HCT116 (cell line): Measurements from ENCODE around the gene ZNF438. TPM values are rescaled to one million over a fixed set of nuclear protein-coding genes. Genes with fewer than 3 reads are reported as not detected.

Source experiments
- ATAC-seq: fragments of 200-7000 bp; cut with Tn5 transposase; 2 replicates; pipeline ENCODE4 v1.9.1; 2020; ENCODE audit warnings: mild to moderate bottlenecking, moderate library complexity
- BruUV-seq: library from RNA; stranded (reverse); fragments of 400-500 nt; replicated peaks from 2 replicates; lab custom pipeline; 2021; lab: Mats Ljungman, UMichigan
- CTCF ChIA-PET: fragments of 300-600 bp; sonication (Branson Sonifier 250); formaldehyde crosslinking; loops from one replicate; lab custom pipeline; 2021; ENCODE audit warnings: antibody characterized with exemption; lab: Charles Lee
- POLR2A ChIA-PET: fragments of 300-600, 350-600 bp; sonication (Branson Sonifier 250); formaldehyde crosslinking; loops from one replicate; lab custom pipeline; 2021; ENCODE audit warnings: antibody characterized with exemption; lab: Charles Lee
- RAD21 ChIA-PET, 2 experiments: fragments of 300-600 bp; sonication (Branson Sonifier 250); formaldehyde crosslinking; loops; one replicate each; lab custom pipeline; 2023; ENCODE audit warnings: low total read pairs in 2 of 2; ENCODE audit not compliant: uncharacterized antibody in 2 of 2, unreplicated experiment in 2 of 2, low non-redundant PET in 1 of 2; lab: Charles Lee
- DNase-seq: peaks from one replicate; pipeline ENCODE4 v3.0.0-alpha.2; 2010; ENCODE audit warnings: low read depth, low spot score
- H2AFZ ChIP-seq: fragments of 200-600 bp; shearing (Covaris generic), sonication (generic); 2 replicates; pipeline ENCODE4 v1.6.1; 2017; ENCODE audit warnings: low read depth, mixed run types, mixed read lengths, antibody characterized with exemption, low read length; ENCODE audit not compliant: poor library complexity, severe bottlenecking
- H3K27ac ChIP-seq: 2 replicates; pipeline ENCODE4 v1.5.1; 2012; ENCODE audit warnings: low read depth, low read length
- H3K27me3 ChIP-seq: fragments of 200-600 bp; sonication (generic); 2 replicates; pipeline ENCODE4 v1.6.1; 2016; ENCODE audit warnings: mixed run types, low read length, mixed read lengths; ENCODE audit not compliant: insufficient read depth
- H3K36me3 ChIP-seq, 2 experiments: fragments of 200-500 bp in 1 of 2; fragments of 200-600 bp in 1 of 2; sonication (Bioruptor generic) in 1 of 2; sonication (generic) in 1 of 2; 2 replicates each; pipeline versions ENCODE4 v1.5.1 to v1.6.1; 2014 to 2016; ENCODE audit warnings: low read length in 2 of 2, inconsistent platforms in 1 of 2, mixed read lengths in 1 of 2, mixed run types in 1 of 2; ENCODE audit not compliant: insufficient read depth in 2 of 2, control insufficient read depth in 1 of 2
- H3K4me1 ChIP-seq, 2 experiments: fragments of 200-600 bp in 1 of 2; sonication (generic) in 1 of 2; 2 replicates each; pipeline versions ENCODE4 v1.5.1 to v1.6.1; 2012 to 2017; ENCODE audit warnings: low read length in 2 of 2, inconsistent platforms in 1 of 2, mild to moderate bottlenecking in 1 of 2, mixed read lengths in 1 of 2, mixed run types in 1 of 2, moderate library complexity in 1 of 2; ENCODE audit not compliant: insufficient read depth in 2 of 2, control insufficient read depth in 1 of 2
- H3K4me2 ChIP-seq: fragments of 200-600 bp; sonication (generic); 2 replicates; pipeline ENCODE4 v1.6.1; 2017; ENCODE audit warnings: mixed run types, low read length, mixed read lengths
- H3K4me3 ChIP-seq, 2 experiments: fragments of 200-600 bp in 1 of 2; sonication (generic) in 1 of 2; replicated peaks in 1 of 2; 2 replicates each; pipeline ENCODE4 v1.5.1; 2011 to 2016; ENCODE audit warnings: low read length in 2 of 2, control low read depth in 1 of 2, low read depth in 1 of 2, mild to moderate bottlenecking in 1 of 2, mixed read lengths in 1 of 2, mixed run types in 1 of 2
- H3K79me2 ChIP-seq: fragments of 200-600 bp; sonication (generic); 2 replicates; pipeline ENCODE4 v1.6.1; 2017; ENCODE audit warnings: mild to moderate bottlenecking, mixed run types, low read length, moderate library complexity, mixed read lengths; ENCODE audit not compliant: insufficient read depth
- H3K9ac ChIP-seq: fragments of 200-600 bp; sonication (generic); 2 replicates; pipeline ENCODE4 v1.6.1; 2016; ENCODE audit warnings: low read length, mixed read lengths
- H3K9me2 ChIP-seq: fragments of 200-600 bp; sonication (generic), shearing (Covaris generic); 2 replicates; pipeline ENCODE4 v1.6.1; 2017; ENCODE audit warnings: mixed run types, mild to moderate bottlenecking, moderate library complexity; ENCODE audit not compliant: insufficient read depth
- H3K9me3 ChIP-seq, 2 experiments: fragments of 200-500 bp in 1 of 2; fragments of 200-600 bp in 1 of 2; sonication (Bioruptor generic) in 1 of 2; sonication (generic) in 1 of 2; 2 replicates each; pipeline ENCODE4 v1.6.1; 2014 to 2017; ENCODE audit warnings: low read length in 2 of 2, mixed read lengths in 2 of 2, inconsistent platforms in 1 of 2, low read depth in 1 of 2, mild to moderate bottlenecking in 1 of 2, mixed run types in 1 of 2, moderate library complexity in 1 of 2; ENCODE audit not compliant: control insufficient read depth in 1 of 2, insufficient read depth in 1 of 2
- H4K20me1 ChIP-seq: fragments of 200-600 bp; sonication (generic), shearing (Covaris generic); 2 replicates; pipeline ENCODE4 v1.6.1; 2017; ENCODE audit warnings: mixed run types, mild to moderate bottlenecking, moderate library complexity; ENCODE audit not compliant: insufficient read depth
- CBX3 ChIP-seq: IDR thresholded peaks from 2 replicates; pipeline ENCODE4 v1.6.1; 2012; ENCODE audit warnings: low read depth
- CEBPB ChIP-seq: IDR thresholded peaks from 2 replicates; pipeline ENCODE4 v1.6.1; 2012; ENCODE audit warnings: low read depth
- FOSL1 ChIP-seq: IDR thresholded peaks from 2 replicates; pipeline ENCODE4 v1.6.1; 2012; ENCODE audit warnings: low read depth
- JUND ChIP-seq: IDR thresholded peaks from 2 replicates; pipeline ENCODE4 v1.6.1; 2012
- MAX ChIP-seq: IDR thresholded peaks from 2 replicates; pipeline ENCODE4 v1.6.1; 2012
- POLR2A ChIP-seq: IDR thresholded peaks from 2 replicates; pipeline ENCODE4 v1.7.0; 2011; ENCODE audit warnings: borderline replicate concordance; ENCODE audit not compliant: insufficient read depth, insufficient read length; ENCODE audit errors: extremely low read depth
- SIN3A ChIP-seq: IDR thresholded peaks from 2 replicates; pipeline ENCODE4 v1.6.1; 2012; ENCODE audit warnings: low read depth
- SP1 ChIP-seq: IDR thresholded peaks from 2 replicates; pipeline ENCODE4 v1.6.1; 2012; ENCODE audit warnings: low read depth
- TCF7L2 ChIP-seq: IDR thresholded peaks from 2 replicates; pipeline ENCODE4 v1.7.0; 2011; ENCODE audit warnings: borderline replicate concordance, inconsistent platforms; ENCODE audit not compliant: insufficient read depth, insufficient read length; ENCODE audit errors: extremely low read depth
- intact Hi-C: fragments of 100-400 bp; cut with micrococcal nuclease; formaldehyde crosslinking; loops from 2 replicates; pipeline ENCODE4 v1.10.0; 2022
- total RNA-seq: library from RNA; stranded (reverse); gene quantifications from one replicate; pipeline ENCODE4 v1.2.1, GENCODE V29; 2021; ENCODE audit not compliant: unreplicated experiment

Gene ZNF438
- total RNA-seq, 1 experiment from 2014 or later = 3.3 TPM

DNA sequence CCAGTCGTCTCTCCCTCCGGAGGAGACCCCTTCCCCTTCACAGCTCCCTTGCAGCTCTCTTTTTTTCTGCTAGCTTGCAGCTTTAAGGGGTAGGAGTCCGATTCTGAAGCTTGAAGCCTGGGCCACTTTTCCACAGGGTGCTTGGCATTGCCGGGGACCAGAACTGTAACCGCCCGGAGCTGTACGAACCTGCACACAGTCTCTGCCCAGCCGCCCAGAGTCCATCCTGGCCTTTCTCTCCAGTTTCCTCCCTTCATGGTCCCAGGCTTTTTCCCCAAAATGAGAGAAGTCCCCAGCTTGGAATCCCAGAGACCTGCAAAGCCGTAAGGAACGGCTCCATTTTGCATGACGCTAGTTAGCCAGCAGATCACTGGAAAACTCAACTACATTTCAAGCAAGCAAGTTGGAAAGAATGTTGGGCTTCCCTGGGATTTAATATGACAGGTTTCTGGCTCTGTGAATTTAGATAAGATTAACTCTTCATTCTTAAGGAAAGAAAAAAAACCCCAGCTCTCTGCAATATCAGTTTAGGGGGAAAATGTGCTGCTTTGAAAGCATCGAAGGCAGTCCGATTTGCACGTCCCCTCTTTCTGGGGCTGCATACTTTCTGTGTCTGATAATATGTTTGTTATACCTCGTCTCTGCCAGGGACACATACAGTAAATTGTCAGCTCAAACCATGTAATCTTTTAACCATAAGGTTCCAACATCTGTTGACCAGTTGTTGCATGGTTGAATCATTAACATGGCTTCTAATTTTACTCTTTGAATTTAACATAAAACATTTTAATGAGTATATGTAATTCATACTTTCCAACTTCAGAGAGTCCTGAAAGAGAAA lies 212.1 kb downstream of the ZNF438 start:
- CTCF ChIA-PET = no interaction called here
- RAD21 ChIA-PET = no interaction called here
- Histone ChIP-seq H3K27me3 (no peaks in the 10 kb centered on the region), H3K9me2 (no peaks in the 10 kb centered on the region)
- TF ChIP-seq MAX (no peak), SIN3A (no peak), CBX3 (no peak), TCF7L2 (no peak), CEBPB (no peak), JUND (no peak)
- TF ChIP-seq, all 23 proteins: peak for 0
- H3K4me2 ChIP-seq = no peak overlapping the region
- no peaks in the 10 kb centered on the region for H3K4me1 ChIP-seq
- DNase-seq = no peak
- POLR2A ChIA-PET = no interaction called here
- no peaks in the 10 kb centered on the region for H4K20me1 ChIP-seq
- H3K36me3 ChIP-seq = no peaks in the 10 kb centered on the region
- no peak overlapping the region for H2AFZ ChIP-seq
- no peak for ATAC-seq
- intact Hi-C loops = no loop called here
- H3K9me3 ChIP-seq = no peaks in the 10 kb centered on the region
- no peak overlapping the region for H3K9ac ChIP-seq
- BruUV-seq = no TSS peak
- no peak overlapping the region for H3K27ac ChIP-seq
- no peaks in the 10 kb centered on the region for H3K79me2 ChIP-seq
- H3K4me3 ChIP-seq = no peak overlapping the region

GRCh38 chr10:30818854-30819253 lies 212.8 kb downstream of the ZNF438 start:
- CTCF ChIA-PET = no interaction called here
- intact Hi-C loops = no loop called here
- no peak for TF ChIP-seq SP1
- TF ChIP-seq CBX3 = no peak
- no peak for TF ChIP-seq POLR2A
- no peak for TF ChIP-seq FOSL1
- POLR2A ChIA-PET = no interaction called here
- Histone ChIP-seq H3K27ac (no peak overlapping the region), H3K9me3 (no peaks in the 10 kb centered on the region), H3K9me2 (no peaks in the 10 kb centered on the region), H3K4me2 (no peak overlapping the region), H3K36me3 (no peaks in the 10 kb centered on the region), H3K79me2 (no peaks in the 10 kb centered on the region), H3K27me3 (no peaks in the 10 kb centered on the region), H3K4me3 (no peak overlapping the region), H3K4me1 (peaks cover 0 to 5% of the 10 kb centered on the region in 2 experiments; a peak in 2 of 4 replicates), H2AFZ (no peak overlapping the region), H4K20me1 (no peaks in the 10 kb centered on the region), H3K9ac (no peak overlapping the region)
- DNase-seq (no peak), ATAC-seq (no peak)
- RAD21 ChIA-PET = no interaction called here
- BruUV-seq = no TSS peak
